Activated CD4-positive, alpha-beta T cell treated with anti-CD3 and anti-CD28 coated beads for 48 hours (primary cell): Measurements from ENCODE around the gene DPCD.
"Not testable (repeated sequence)": the region's sequence is repeated elsewhere in the genome, so short reads cannot be mapped to it uniquely, and the experiment has no call there.

Experiments
- DNase-seq: peaks from one replicate; pipeline ENCODE4 v3.0.0-alpha.2; 2020

DPCD gene

DNA sequence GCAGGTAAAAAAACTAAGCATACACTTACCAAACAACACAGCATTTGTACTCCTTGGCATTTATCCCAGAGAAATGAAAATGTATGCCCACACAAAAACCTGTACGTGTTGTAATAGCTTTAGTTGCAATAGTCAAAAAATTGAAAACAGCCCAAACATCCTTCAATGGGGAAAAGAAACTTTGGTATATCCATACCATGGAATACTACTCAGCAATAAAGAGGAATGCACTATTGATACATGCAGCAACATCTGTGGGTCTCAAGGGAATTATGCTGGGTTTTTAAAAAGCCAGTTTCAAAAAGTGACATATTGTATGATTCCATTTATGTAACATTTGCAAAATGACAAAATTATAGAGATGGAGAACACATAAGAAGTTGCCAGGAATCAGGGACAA lies 35.4 kb downstream of the DPCD start:
- DNase-seq = no peak

DNA sequence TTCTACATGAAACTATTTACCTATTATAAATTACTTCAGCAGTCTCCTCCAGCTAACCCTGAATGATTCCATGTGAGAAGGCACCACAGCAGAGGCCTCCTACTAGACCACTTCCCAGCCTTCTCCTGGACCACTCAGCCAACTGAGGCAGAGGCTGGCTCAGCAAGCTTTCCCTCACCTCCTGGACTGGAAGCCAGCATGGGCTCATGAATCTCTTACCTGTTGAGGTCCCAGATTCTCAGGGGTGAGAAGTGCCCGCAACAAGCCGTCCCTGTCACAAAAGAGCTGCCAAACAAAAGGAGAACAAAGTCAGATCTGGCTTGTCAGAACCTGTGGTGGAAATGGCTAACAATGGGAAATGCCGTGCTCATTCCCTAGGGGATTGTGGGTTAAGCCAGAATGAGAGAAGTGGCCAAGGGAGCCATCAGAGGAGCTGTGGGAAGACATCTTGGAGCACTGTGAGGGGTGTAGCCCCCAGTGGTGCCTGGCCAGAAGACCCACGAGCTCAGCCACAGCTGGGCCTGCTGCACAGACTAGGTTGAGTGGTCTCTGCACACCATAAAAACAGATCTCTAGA lies 36.5 kb downstream of the DPCD start:
- no peak for DNase-seq

DNA sequence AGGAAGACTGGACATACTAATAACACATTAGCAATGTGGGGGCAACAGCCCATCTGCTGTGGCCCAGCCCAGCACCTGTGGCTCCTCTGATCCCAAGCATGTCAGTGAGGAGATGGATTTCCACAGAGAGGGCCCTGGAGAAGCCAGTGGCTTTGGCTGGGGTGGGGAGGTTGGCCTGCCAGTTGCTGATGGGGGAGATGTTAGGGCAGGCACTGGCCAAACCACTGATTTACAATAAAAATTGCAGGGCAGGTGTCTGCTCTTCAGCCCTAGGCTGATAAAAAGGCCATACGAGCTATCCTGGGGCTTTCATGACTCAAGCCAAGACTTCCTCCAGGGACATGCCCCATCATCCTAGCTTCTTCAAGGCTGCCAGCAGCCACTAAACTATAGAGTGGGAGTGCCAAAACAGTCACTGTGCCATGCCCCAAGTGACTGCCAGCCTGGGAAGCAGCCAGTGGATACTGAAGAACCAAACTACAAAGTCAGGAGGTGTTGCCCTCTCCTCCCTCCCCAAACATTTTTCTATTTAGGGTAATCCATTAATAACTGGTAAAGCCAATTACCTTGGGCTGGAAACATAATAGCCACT lies 37.8 kb downstream of the DPCD start:
- no peak for DNase-seq

GRCh38 chr10:101629837-101630632 lies 41.9 kb downstream of the DPCD start:
- no peak for DNase-seq

- DNase-seq = no peak
Observed at GRCh38 chr10:101630633-101630920, 42.5 kb downstream of the DPCD start.

DNA sequence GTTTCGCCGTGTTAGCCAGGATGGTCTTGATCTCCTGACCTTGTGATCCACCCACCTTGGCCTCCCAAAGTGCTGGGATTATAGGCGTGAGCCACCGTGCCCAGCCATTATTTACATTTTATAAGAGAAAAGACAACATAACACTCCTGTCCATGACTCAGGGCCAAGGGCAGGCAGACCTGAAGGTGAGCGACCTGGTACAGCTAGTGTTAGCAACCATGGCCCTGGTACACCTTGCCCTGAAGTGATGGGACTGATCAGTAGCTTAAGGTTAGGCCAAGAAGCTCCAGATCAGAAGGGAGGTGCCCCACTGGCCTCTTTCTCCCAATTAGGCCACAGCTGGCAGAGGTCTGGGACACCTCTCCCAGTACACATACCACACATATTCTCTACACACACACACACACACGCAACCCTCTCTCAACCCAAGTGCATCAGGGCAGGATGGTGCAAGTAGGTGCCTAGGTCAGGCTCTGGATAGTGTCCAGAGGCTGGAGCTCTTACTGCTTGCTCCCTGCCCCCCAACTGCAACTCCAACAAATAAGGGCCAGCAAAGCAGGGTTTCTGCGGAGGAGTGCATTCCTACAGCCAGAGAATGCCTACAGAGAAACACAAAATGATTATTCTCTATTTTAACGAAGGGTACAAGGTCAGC lies 43.8 kb downstream of the DPCD start:
- no peak for DNase-seq

GRCh38 chr10:101633510-101633909 lies 45.4 kb downstream of the DPCD start:
- DNase-seq = not testable (repeated sequence)

GRCh38 chr10:101639141-101639900 lies 51.2 kb downstream of the DPCD start:
- DNase-seq = no peak

GRCh38 chr10:101643546-101643945 lies 55.4 kb downstream of the DPCD start:
- DNase-seq = no peak

DNA sequence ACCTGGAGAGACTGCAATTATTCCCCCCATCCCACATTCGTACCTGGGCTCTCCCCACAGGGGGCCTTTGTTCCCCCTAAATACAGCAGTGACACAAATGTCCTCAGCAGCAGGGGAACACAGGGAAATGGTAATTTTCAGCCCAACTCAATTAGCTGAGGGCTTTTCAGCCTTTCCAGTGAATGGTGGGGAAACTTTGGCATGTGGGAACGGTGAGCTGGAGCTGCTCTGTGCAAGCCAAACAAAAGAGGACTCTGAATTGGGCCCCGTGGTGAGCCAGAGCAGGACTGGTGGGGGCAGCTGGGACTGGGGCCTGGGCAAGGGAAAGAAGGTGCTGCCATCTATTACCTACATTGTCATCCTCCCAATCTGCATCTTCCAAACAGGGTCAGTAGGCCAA lies 55.9 kb downstream of the DPCD start:
- no peak for DNase-seq

GRCh38 chr10:101645659-101646058 lies 57.5 kb downstream of the DPCD start:
- no peak for DNase-seq

GRCh38 chr10:101646364-101646763 lies 58.2 kb downstream of the DPCD start:
- DNase-seq = no peak

- DNase-seq = no peak
Observed at GRCh38 chr10:101647255-101647654, 59.1 kb downstream of the DPCD start.

DNA sequence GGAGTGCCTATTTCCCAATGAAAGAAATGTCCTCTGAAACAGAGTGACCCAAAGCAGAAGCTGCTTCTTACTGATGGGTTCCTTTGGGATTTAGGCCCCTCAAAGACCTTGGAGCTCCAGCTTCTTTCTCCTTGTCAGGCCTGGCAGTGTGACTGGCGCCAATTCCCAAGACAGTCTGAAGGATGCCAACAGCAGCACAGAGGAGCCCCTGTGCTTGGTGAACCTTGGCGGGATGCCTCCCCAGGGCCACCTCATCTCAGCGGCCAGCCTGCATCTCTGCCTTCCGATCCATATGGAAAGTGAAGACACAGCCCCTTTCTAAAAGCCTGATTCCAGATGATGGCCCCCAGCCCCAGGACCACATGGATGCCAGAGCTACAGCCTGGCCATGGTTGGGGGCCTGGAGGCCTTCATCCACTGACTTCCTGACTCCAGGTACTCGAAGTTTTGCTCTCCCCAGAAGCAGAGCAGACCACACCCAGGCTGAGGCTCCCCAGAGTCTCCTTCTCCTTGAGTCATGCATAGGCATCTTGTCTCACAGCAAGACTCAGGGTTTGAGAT lies 61.5 kb downstream of the DPCD start:
- DNase-seq = no peak

DNA sequence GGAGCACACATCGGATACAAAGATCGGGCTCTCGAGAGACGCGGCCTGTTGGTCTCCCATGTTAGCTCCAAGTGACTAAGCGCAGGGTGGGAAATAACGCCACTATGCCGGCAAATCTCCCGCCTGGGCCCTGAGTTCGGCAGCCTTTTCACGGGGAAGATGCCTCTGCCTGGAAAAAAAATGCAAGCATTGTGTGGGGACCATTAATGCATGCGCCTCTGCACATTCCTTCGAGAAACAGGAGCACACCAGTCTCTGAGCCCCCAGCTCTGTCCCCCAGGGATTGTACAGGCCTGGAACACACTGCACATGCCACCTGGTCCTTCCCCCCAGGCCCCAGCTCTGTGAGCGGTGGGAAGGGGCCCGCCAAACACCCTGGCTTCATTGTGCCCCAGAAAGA lies 62.7 kb downstream of the DPCD start:
- no peak for DNase-seq

GRCh38 chr10:101651336-101651735 lies 63.2 kb downstream of the DPCD start:
- no peak for DNase-seq

DNA sequence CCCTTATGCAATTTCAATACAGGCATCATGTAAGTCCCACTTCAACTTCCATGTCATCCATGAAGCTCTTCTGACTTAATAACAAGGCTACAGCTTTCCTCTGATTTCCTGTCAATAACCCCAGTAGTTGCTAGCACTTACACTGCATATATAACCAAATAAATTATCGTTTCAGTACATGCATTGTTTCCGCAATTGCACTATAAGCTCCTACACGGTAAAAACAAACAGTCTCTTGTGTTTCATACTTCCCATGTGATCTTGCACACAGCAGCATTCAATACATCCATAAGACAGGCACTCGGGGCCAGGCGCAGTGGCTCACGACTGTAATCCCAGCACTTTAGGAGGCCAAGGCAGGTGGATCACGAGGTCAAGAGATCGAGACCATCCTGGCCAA lies 65.4 kb downstream of the DPCD start:
- DNase-seq = no peak

DNA sequence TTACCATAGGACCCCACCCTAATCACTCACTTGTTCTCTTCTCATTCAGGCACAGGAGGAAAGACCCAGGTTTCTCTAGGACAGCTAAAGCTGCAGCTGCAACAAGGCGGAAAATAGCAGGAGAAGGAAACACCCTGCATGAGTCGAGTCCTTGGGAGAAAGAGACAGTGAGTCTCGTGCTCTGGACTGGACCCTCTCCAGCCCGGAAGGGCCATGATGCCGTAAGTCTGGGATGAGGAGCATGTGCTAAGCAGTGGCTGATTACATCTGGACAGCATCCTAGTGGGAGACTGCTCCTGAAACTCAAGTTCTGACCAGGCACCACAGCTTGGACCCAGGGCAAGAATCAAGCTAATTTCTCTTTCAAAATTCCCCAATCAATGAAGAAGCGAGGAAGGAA lies 67.4 kb downstream of the DPCD start:
- no peak for DNase-seq

GRCh38 chr10:101656890-101657289 lies 68.8 kb downstream of the DPCD start:
- no peak for DNase-seq

DNA sequence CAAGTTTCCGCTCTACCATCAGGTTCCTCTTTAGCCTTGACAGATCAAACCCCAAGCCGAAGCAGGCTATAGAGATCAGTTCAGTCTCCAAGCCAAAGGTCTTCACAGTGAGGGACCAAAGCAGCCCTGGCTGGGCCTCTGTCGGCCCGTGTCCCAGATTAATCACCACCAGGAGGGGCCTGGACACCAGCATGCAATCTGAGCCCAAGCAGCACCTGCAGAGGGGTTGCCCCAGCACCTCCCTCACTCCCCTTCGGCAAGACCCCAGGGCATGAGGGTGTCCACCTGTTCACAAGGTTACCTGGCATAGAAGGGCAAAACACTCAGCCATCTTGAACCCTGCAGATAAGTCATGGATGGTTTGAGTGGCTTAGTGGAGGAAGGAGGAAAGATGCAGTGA lies 70.9 kb downstream of the DPCD start:
- no peak for DNase-seq
